Heart right ventricle (tissue), 16 donors: ENCODE measurements around the gene USPL1. TPM values are rescaled to one million over a fixed set of nuclear protein-coding genes. Genes with fewer than 3 reads are reported as not detected.

ENCODE experiments used
- ATAC-seq, 8 donors: fragments of 200-7000 bp; cut with Tn5 transposase; one replicate each; pipeline ENCODE4 v1.9.1; 2020; ENCODE audit warnings: mild to moderate bottlenecking in 8 of 8, moderate library complexity in 8 of 8, moderate number of reproducible peaks in 1 of 8
- DNase-seq, 2 donors: peaks; one replicate each; pipeline ENCODE4 v3.0.0-alpha.2; 2020
- H3K27ac ChIP-seq, 10 donors: fragments of 200-600 bp; sonication (generic) in 2 of 10; one replicate each; pipeline versions ENCODE4 v1.5.0 to v1.8.0; 2020 to 2022; ENCODE audit warnings: mild to moderate bottlenecking in 3 of 10
- H3K27me3 ChIP-seq, 7 donors: fragments of 200-600 bp; one replicate each; pipeline ENCODE4 v1.8.0; 2021 to 2022; ENCODE audit warnings: mild to moderate bottlenecking in 2 of 7
- H3K36me3 ChIP-seq, 9 donors: fragments of 200-600 bp; sonication (generic) in 1 of 9; one replicate each; pipeline versions ENCODE4 v1.5.0 to v1.8.0; 2020 to 2022; ENCODE audit warnings: mild to moderate bottlenecking in 2 of 9
- H3K4me1 ChIP-seq, 9 donors: fragments of 200-600 bp; sonication (generic) in 1 of 9; one replicate each; pipeline versions ENCODE4 v1.5.0 to v1.8.0; 2020 to 2022; ENCODE audit warnings: mild to moderate bottlenecking in 4 of 9
- H3K4me3 ChIP-seq, 10 donors: fragments of 200-600 bp; sonication (generic) in 2 of 10; one replicate each; pipeline versions ENCODE4 v1.5.0 to v1.8.0; 2020 to 2022; ENCODE audit warnings: mild to moderate bottlenecking in 7 of 10, moderate library complexity in 2 of 10
- H3K9me3 ChIP-seq, 11 donors: fragments of 200-600 bp in 10 of 11; sonication (generic) in 2 of 11; one replicate each; pipeline versions ENCODE4 v1.5.0 to v1.8.0; 2013 to 2022; ENCODE audit warnings: mild to moderate bottlenecking in 2 of 11, control low read depth in 1 of 11, moderate library complexity in 1 of 11
- CTCF ChIP-seq, 9 donors: fragments of 200-600 bp; sonication (generic) in 2 of 9; IDR thresholded peaks; one replicate each; pipeline versions ENCODE4 v1.5.0 to v1.8.0; 2021 to 2022; ENCODE audit warnings: antibody characterized with exemption in 9 of 9, mild to moderate bottlenecking in 5 of 9, moderate library complexity in 1 of 9
- WGBS, 2 donors: extraction: QIAGEN DNeasy Blood & Tissue Kit; methylation state at CpG; one replicate each; pipeline ENCODE4 v1.1.7; 2013; ENCODE audit warnings: inconsistent platforms in 1 of 2; 5-methylcytosine and 5-hydroxymethylcytosine counted together
- intact Hi-C, 10 donors: fragments of 100-400 bp; cut with DNase I; formaldehyde crosslinking; loops; one replicate each; pipeline versions ENCODE4 v1.11.1 to v1.14.2; 2022
- polyA plus RNA-seq, 2 donors: library from polyadenylated mRNA; stranded (reverse); fragments of 200-250 nt; gene quantifications; one replicate each; pipeline ENCODE4 v1.2.3, GENCODE V29; 2013
- total RNA-seq, 10 donors: library from RNA; stranded (reverse); fragmentation: NEBNext Ultra II Directional in 3 of 10; extraction: Animal tissue kit (Norgen Biotek cat#: 25700) in 3 of 10; gene quantifications; one replicate each; pipeline versions ENCODE4 v1.2.1 to v1.2.4, GENCODE V29; 2021 to 2023
- donor health status: Arrhythmogenic right ventricular cardiomyopathy.
- donor health status: ischemic (EF 13 %, LVEDD 7.1; RV severe dilation, severe dysfunction).
- donor health status: healthy with polysubstance abuse.
- donor health status: DM: no; HTN: yes; CAD: no.
- donor health status: DM: no; HTN: no; CAD: no.
- donor health status: ischemic (EF 25% LVEDD 6.9; RV normal size, moderate dysfunction).
- donor health status: ischemic (EF 25% LVEDD 5.7; RV mildly dilated, moderate dysfunction).
- donor health status: healthy.
- donor health status: DM: yes; HTN: yes; CAD: no.
- donor health status: Ischemic cardiomyopathy.
- donor health status: ischemic (EF 35%, LVEDD 5.7; RV mildly dilated, moderate dysfunction).
- donor health status: nonischemic (EF 11% LVEDD 7.7; RV severe dilation, severe dysfunction).
- donor health status: DM: yes; HTN: yes; CAD: no.
- donor health status: PGD.
- donor health status: ischemic (EF 29% LVEDD 5.4; RV normal size, mild dysfunction).
- donor health status: nonischemic (EF 23%, LVEDD 6.1; RV moderate dilation, normal function).

The USPL1 gene
- total and polyA plus RNA-seq, 12 donors: 4.9 to 10.6 (median 9.7) TPM

GRCh38 chr13:30664689-30665275, 47.1 kb downstream of the USPL1 start:
- no peak for ATAC-seq
- Histone ChIP-seq H3K4me1 (peaks cover 0 to 31% (median 4%) of the 10 kb centered on the region in 9 donors), H3K36me3 (peaks cover 0 to 6% (median 0%) of the 10 kb centered on the region in 9 donors), H3K27ac (no peak overlapping the region), H3K27me3 (no peaks in the 10 kb centered on the region), H3K9me3 (no peaks in the 10 kb centered on the region), H3K4me3 (no peak overlapping the region)
- 94 to 95% methylated on average over 4 of the region's 4 CpGs for WGBS, 2 donors
- no peak for TF ChIP-seq CTCF (IDR thresholded peaks at IDR 0.05)
- DNase-seq: no peak
- intact Hi-C loops: no loop called here

DNA sequence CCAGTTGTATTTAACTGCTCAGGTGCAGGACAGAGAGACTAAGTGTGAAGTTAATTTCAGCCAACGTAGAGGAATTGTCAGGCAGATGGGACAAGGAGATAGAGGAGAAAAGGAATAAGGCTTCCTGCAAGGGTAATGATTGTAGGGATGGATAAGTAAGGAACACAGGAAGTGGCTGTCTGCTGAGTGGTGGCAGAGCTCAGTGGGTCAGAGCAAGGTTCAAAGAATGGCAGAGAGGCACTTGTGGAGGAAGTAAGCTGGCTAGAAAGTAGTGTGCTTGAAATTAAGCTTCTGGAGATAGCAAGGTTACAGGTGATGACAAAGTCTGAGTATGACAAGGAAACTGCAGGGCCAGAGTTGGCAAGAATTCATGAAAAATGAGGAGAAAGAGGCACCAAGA, 47.9 kb downstream of the USPL1 start:
- intact Hi-C loops: no loop called here
- DNase-seq (no peak), ATAC-seq (no peak)
- Histone ChIP-seq H3K4me1 (peaks cover 0 to 31% (median 0%) of the 10 kb centered on the region in 9 donors), H3K27me3 (no peaks in the 10 kb centered on the region), H3K4me3 (no peak overlapping the region), H3K9me3 (no peaks in the 10 kb centered on the region), H3K36me3 (no peaks in the 10 kb centered on the region), H3K27ac (no peak overlapping the region)
- WGBS, 2 donors: 54 to 67% methylated on average over 1 of the region's 1 CpG
- TF ChIP-seq CTCF (IDR thresholded peaks at IDR 0.05): no peak

GRCh38 chr13:30666113-30666512, 48.4 kb downstream of the USPL1 start:
- intact Hi-C loops: no loop called here
- Histone ChIP-seq H3K27ac (no peak overlapping the region), H3K4me3 (no peak overlapping the region), H3K9me3 (no peaks in the 10 kb centered on the region), H3K27me3 (no peaks in the 10 kb centered on the region), H3K36me3 (no peaks in the 10 kb centered on the region), H3K4me1 (peaks cover 0 to 31% (median 0%) of the 10 kb centered on the region in 9 donors)
- 45 to 56% methylated on average over 8 of the region's 8 CpGs for WGBS, 2 donors
- ATAC-seq (no peak), DNase-seq (no peak)
- no peak for TF ChIP-seq CTCF (IDR thresholded peaks at IDR 0.05)

DNA sequence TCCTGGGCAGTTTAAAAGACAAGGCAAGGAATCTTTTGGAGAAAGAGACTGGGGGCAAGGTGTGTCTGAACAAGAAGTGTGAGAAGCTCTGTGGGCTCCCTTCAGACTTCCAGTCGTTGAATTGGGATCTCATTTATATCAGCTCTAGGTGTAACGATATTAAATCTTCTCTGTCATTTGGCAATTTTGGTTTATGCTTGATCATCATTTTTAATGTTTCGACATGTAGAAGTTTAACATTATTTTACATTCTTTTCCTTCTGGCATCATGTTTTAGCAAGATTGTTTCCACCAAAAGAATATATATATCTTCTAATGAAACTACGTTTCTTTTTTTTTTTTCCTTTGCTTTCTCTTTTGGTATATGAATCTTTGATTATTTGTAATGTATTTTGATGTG, 49.3 kb downstream of the USPL1 start:
- DNase-seq (no peak), ATAC-seq (no peak)
- Histone ChIP-seq H3K4me3 (no peak overlapping the region), H3K36me3 (no peaks in the 10 kb centered on the region), H3K4me1 (peaks cover 0 to 28% (median 0%) of the 10 kb centered on the region in 9 donors), H3K27ac (no peak overlapping the region), H3K9me3 (no peaks in the 10 kb centered on the region), H3K27me3 (no peaks in the 10 kb centered on the region)
- no peak for TF ChIP-seq CTCF (IDR thresholded peaks at IDR 0.05)
- intact Hi-C loops: no loop called here
- WGBS, 2 donors: 93 to 96% methylated on average over 4 of the region's 4 CpGs
